Measurements from ENCODE around the gene TBL1XR1.
"Not testable (repeated sequence)": the region's sequence is repeated elsewhere in the genome, so short reads cannot be mapped to it uniquely, and the experiment has no call there.

The TBL1XR1 gene

GRCh38 chr3:177197727-177198460, 612 bp upstream of the TBL1XR1 start:
- Mint-ChIP-seq H3K4me1 (ENCODE audit: low read depth) (peaks cover 67% of the 10 kb centered on the region), H3K36me3 (peaks cover 8% of the 10 kb centered on the region), H3K27me3 (no peaks in the 10 kb centered on the region), H3K9me3 (ENCODE audit: low read depth) (no peaks in the 10 kb centered on the region), H3K27ac (peak overlapping the region; percentile 99), H3K4me3 (peak overlapping the region; percentile 83)

- H3K27ac Mint-ChIP-seq = peak overlapping the region; percentile 99
Observed at GRCh38 chr3:177196456-177197040, 734 bp downstream of the TBL1XR1 start.

GRCh38 chr3:177196008-177196455, 1.2 kb downstream of the TBL1XR1 start:
- Mint-ChIP-seq H3K4me3 (peak overlapping the region; percentile 99), H3K27ac (peak overlapping the region; percentile 99), H3K4me1 (ENCODE audit: low read depth) (peaks cover 66% of the 10 kb centered on the region), H3K36me3 (peaks cover 14% of the 10 kb centered on the region), H3K27me3 (no peaks in the 10 kb centered on the region), H3K9me3 (ENCODE audit: low read depth) (no peaks in the 10 kb centered on the region)

More at GRCh38 chr3:177196456-177197040, 734 bp downstream of the TBL1XR1 start:
- Mint-ChIP-seq H3K4me1 (ENCODE audit: low read depth) (peaks cover 65% of the 10 kb centered on the region), H3K27me3 (no peaks in the 10 kb centered on the region), H3K4me3 (peak overlapping the region; percentile 99), H3K36me3 (peaks cover 11% of the 10 kb centered on the region), H3K9me3 (ENCODE audit: low read depth) (no peaks in the 10 kb centered on the region)

GRCh38 chr3:177195242-177195991, 1.9 kb downstream of the TBL1XR1 start:
- Mint-ChIP-seq H3K27ac (peak overlapping the region; percentile 99), H3K4me1 (ENCODE audit: low read depth) (peaks cover 67% of the 10 kb centered on the region), H3K4me3 (peak overlapping the region; percentile 99), H3K27me3 (no peaks in the 10 kb centered on the region), H3K9me3 (ENCODE audit: low read depth) (no peaks in the 10 kb centered on the region), H3K36me3 (peaks cover 14% of the 10 kb centered on the region)

- Mint-ChIP-seq H3K4me1 (ENCODE audit: low read depth) (peaks cover 65% of the 10 kb centered on the region), H3K27me3 (no peaks in the 10 kb centered on the region)
Observed at GRCh38 chr3:177194299-177194698, 3.0 kb downstream of the TBL1XR1 start.

GRCh38 chr3:177193688-177194268, 3.5 kb downstream of the TBL1XR1 start:
- Mint-ChIP-seq H3K27ac (peak overlapping the region; percentile 99), H3K36me3 (peaks cover 14% of the 10 kb centered on the region), H3K9me3 (ENCODE audit: low read depth) (no peaks in the 10 kb centered on the region), H3K27me3 (no peaks in the 10 kb centered on the region), H3K4me1 (ENCODE audit: low read depth) (peaks cover 60% of the 10 kb centered on the region), H3K4me3 (peak overlapping the region; percentile 99)

More at GRCh38 chr3:177194299-177194698, 3.0 kb downstream of the TBL1XR1 start:
- H3K27ac Mint-ChIP-seq = peak overlapping the region; percentile 99
- H3K4me3 Mint-ChIP-seq = peak overlapping the region; percentile 99
- peaks cover 14% of the 10 kb centered on the region for H3K36me3 Mint-ChIP-seq
- H3K9me3 Mint-ChIP-seq (ENCODE audit: low read depth) = no peaks in the 10 kb centered on the region

- peaks cover 17% of the 10 kb centered on the region for H3K36me3 Mint-ChIP-seq
- not testable (repeated sequence) for H3K9me3 Mint-ChIP-seq (ENCODE audit: low read depth); H3K27me3 Mint-ChIP-seq
- peak overlapping the region; percentile 99 for H3K4me3 Mint-ChIP-seq
- peaks cover 59% of the 10 kb centered on the region for H3K4me1 Mint-ChIP-seq (ENCODE audit: low read depth)
- peak overlapping the region; percentile 99 for H3K27ac Mint-ChIP-seq
Observed at GRCh38 chr3:177193275-177193674, 4.0 kb downstream of the TBL1XR1 start.

GRCh38 chr3:177190756-177191681, 6.3 kb downstream of the TBL1XR1 start:
- peaks cover 68% of the 10 kb centered on the region for H3K4me1 Mint-ChIP-seq (ENCODE audit: low read depth)
- H3K9me3 Mint-ChIP-seq (ENCODE audit: low read depth) = no peaks in the 10 kb centered on the region
- peak overlapping the region; percentile 51 for H3K27ac Mint-ChIP-seq
- peak overlapping the region; percentile 60 for H3K4me3 Mint-ChIP-seq
- no peaks in the 10 kb centered on the region for H3K27me3 Mint-ChIP-seq
- H3K36me3 Mint-ChIP-seq = peaks cover 17% of the 10 kb centered on the region

- peak overlapping the region; percentile 60 for H3K4me3 Mint-ChIP-seq
- peaks cover 17% of the 10 kb centered on the region for H3K36me3 Mint-ChIP-seq
- H3K9me3 Mint-ChIP-seq (ENCODE audit: low read depth); H3K27me3 Mint-ChIP-seq; H3K27ac Mint-ChIP-seq: not testable (repeated sequence)
- H3K4me1 Mint-ChIP-seq (ENCODE audit: low read depth) = peaks cover 69% of the 10 kb centered on the region
Observed at GRCh38 chr3:177190184-177190583, 7.1 kb downstream of the TBL1XR1 start.

GRCh38 chr3:177188325-177188724, 9.0 kb downstream of the TBL1XR1 start:
- Mint-ChIP-seq H3K4me1 (ENCODE audit: low read depth) (peaks cover 65% of the 10 kb centered on the region), H3K36me3 (peaks cover 12% of the 10 kb centered on the region)
- H3K27ac Mint-ChIP-seq; H3K9me3 Mint-ChIP-seq (ENCODE audit: low read depth); H3K27me3 Mint-ChIP-seq; H3K4me3 Mint-ChIP-seq: not testable (repeated sequence)

GRCh38 chr3:177186306-177186705, 11.0 kb downstream of the TBL1XR1 start:
- Mint-ChIP-seq H3K9me3 (ENCODE audit: low read depth) (no peaks in the 10 kb centered on the region), H3K4me3 (peak overlapping the region; percentile 42), H3K4me1 (ENCODE audit: low read depth) (peaks cover 68% of the 10 kb centered on the region), H3K27me3 (no peaks in the 10 kb centered on the region), H3K27ac (peak overlapping the region; percentile 7), H3K36me3 (peaks cover 8% of the 10 kb centered on the region)

GRCh38 chr3:177185035-177185574, 12.2 kb downstream of the TBL1XR1 start:
- Mint-ChIP-seq H3K27ac (peak overlapping the region; percentile 24), H3K4me1 (ENCODE audit: low read depth) (peaks cover 68% of the 10 kb centered on the region), H3K36me3 (peaks cover 7% of the 10 kb centered on the region), H3K9me3 (ENCODE audit: low read depth) (no peaks in the 10 kb centered on the region), H3K27me3 (no peaks in the 10 kb centered on the region), H3K4me3 (peak overlapping the region; percentile 10)

- peaks cover 70% of the 10 kb centered on the region for H3K4me1 Mint-ChIP-seq (ENCODE audit: low read depth)
- H3K4me3 Mint-ChIP-seq = peak overlapping the region; percentile 10
- not testable (repeated sequence) for H3K27me3 Mint-ChIP-seq; H3K36me3 Mint-ChIP-seq; H3K9me3 Mint-ChIP-seq (ENCODE audit: low read depth)
- peak overlapping the region; percentile 24 for H3K27ac Mint-ChIP-seq
Observed at GRCh38 chr3:177184602-177185001, 12.7 kb downstream of the TBL1XR1 start.

- H3K9me3 Mint-ChIP-seq (ENCODE audit: low read depth) = no peaks in the 10 kb centered on the region
- peak overlapping the region; percentile 19 for H3K27ac Mint-ChIP-seq
- H3K36me3 Mint-ChIP-seq = peaks cover 17% of the 10 kb centered on the region
- peaks cover 81% of the 10 kb centered on the region for H3K4me1 Mint-ChIP-seq (ENCODE audit: low read depth)
- H3K4me3 Mint-ChIP-seq = no peak overlapping the region
- no peaks in the 10 kb centered on the region for H3K27me3 Mint-ChIP-seq
Observed at GRCh38 chr3:177182352-177182751, 14.9 kb downstream of the TBL1XR1 start.
